ENCODE data around the gene CYGB.

DNA sequence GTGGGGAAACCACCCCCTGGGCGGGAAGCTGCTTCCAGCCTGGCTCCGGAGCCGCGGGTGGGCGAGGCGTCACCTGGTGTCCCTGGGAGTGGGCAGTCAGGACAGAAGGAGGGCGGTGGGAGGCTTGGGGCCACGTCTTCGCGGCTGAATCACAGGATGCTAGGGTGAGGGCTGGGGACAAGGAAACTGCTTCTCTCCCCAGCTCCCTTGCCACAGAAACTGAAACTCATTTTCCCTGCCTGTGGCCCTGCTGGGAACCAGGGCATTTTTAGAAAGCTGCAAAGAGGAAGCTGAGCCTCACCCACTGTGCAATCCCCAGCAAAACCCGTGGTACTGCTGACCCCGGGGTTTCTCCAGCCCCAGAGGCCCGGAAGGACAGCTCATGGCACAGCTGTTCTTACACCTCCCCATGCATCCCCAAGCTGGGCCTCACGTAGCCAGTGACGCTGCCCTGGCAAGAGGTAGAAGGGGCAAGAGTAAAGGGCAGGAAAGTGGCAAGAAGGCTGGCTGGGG lies 44.5 kb downstream of the CYGB start:
- TF ChIP-seq CTCF (IDR thresholded peaks at IDR 0.05) (no peak), NFIC (IDR thresholded peaks at IDR 0.05; ENCODE audit: borderline replicate concordance) (no peak), SIN3A (IDR thresholded peaks at IDR 0.05; ENCODE audit: borderline replicate concordance, low read depth, low read length) (no peak), GABPA (IDR thresholded peaks at IDR 0.05; ENCODE audit: low read depth) (no peak), POLR2AphosphoS5 (IDR thresholded peaks at IDR 0.05; ENCODE audit: low read depth, low read length) (no peak)

All from SK-N-SH (cell line).